Caco-2 (cell line): ENCODE data around the gene MED20. TPM values are rescaled to one million over a fixed set of nuclear protein-coding genes. Genes with fewer than 3 reads are reported as not detected.

Experiments
- BruUV-seq: library from RNA; stranded (reverse); fragments of 400-500 nt; replicated peaks from 2 replicates; lab custom pipeline; 2021; lab: Mats Ljungman, UMichigan
- CTCF ChIA-PET: fragments of 300-600 bp; sonication (Branson Sonifier 250); formaldehyde crosslinking; loops from one replicate; lab custom pipeline; 2022; ENCODE audit warnings: antibody characterized with exemption; lab: Charles Lee
- POLR2A ChIA-PET: fragments of 300-600 bp; sonication (Branson Sonifier 250); formaldehyde crosslinking; loops from one replicate; lab custom pipeline; 2022; ENCODE audit warnings: antibody characterized with exemption; lab: Charles Lee
- DNase-seq, 2 experiments: peaks; one replicate each; pipeline versions ENCODE4 v3.0.0 to v3.0.0-alpha.2; 2020 to 2022
- H3K27me3 ChIP-seq: replicated peaks from 2 replicates; pipeline ENCODE4 v1.6.0; 2011; ENCODE audit warnings: low read length; ENCODE audit not compliant: control insufficient read depth, insufficient read depth
- H3K36me3 ChIP-seq: 2 replicates; pipeline ENCODE4 v1.5.1; 2011; ENCODE audit warnings: low read length; ENCODE audit not compliant: control insufficient read depth, insufficient read depth
- H3K4me1 ChIP-seq: fragments of 250-450 bp; sonication (Bioruptor Pico); 2 replicates; pipeline ENCODE4 v1.5.1; 2020; ENCODE audit warnings: mild to moderate bottlenecking
- H3K4me3 ChIP-seq: 2 replicates; pipeline ENCODE4 v1.5.1; 2011; ENCODE audit warnings: low read depth, mild to moderate bottlenecking, control low read depth, low read length
- H3K9me3 ChIP-seq: fragments of 250-450 bp; sonication (Bioruptor Pico); 2 replicates; pipeline ENCODE4 v1.5.1; 2020; ENCODE audit warnings: mild to moderate bottlenecking, moderate library complexity
- H3K27ac Mint-ChIP-seq: one replicate; pipeline ENCODE4 v1.8.0; 2022; ENCODE audit warnings: mixed read lengths; ENCODE audit not compliant: unreplicated experiment
- H3K27me3 Mint-ChIP-seq: one replicate; pipeline ENCODE4 v1.8.0; 2022; ENCODE audit warnings: mixed read lengths; ENCODE audit not compliant: insufficient read depth, unreplicated experiment
- H3K36me3 Mint-ChIP-seq: one replicate; pipeline ENCODE4 v1.8.0; 2022; ENCODE audit warnings: mild to moderate bottlenecking, mixed read lengths; ENCODE audit not compliant: insufficient read depth, unreplicated experiment
- H3K4me1 Mint-ChIP-seq: one replicate; pipeline ENCODE4 v1.8.0; 2022; ENCODE audit warnings: low read depth, mixed read lengths; ENCODE audit not compliant: unreplicated experiment
- H3K4me3 Mint-ChIP-seq: one replicate; pipeline ENCODE4 v1.8.0; 2022; ENCODE audit warnings: mild to moderate bottlenecking, moderate library complexity, mixed read lengths; ENCODE audit not compliant: unreplicated experiment
- H3K9me3 Mint-ChIP-seq: one replicate; pipeline ENCODE4 v1.8.0; 2022; ENCODE audit warnings: mixed read lengths; ENCODE audit not compliant: unreplicated experiment
- CTCF ChIP-seq, 2 experiments: fragments of 200-600 bp in 1 of 2; IDR thresholded peaks; 1 replicate in 1 of 2; 2 replicates in 1 of 2; pipeline versions ENCODE4 v1.5.1 to v1.8.0; 2011 to 2022; ENCODE audit warnings: antibody characterized with exemption in 1 of 2, control low read depth in 1 of 2, inconsistent platforms in 1 of 2, low read depth in 1 of 2, low read length in 1 of 2, mild to moderate bottlenecking in 1 of 2, moderate library complexity in 1 of 2; ENCODE audit not compliant: insufficient read depth in 1 of 2, severe bottlenecking in 1 of 2, unreplicated experiment in 1 of 2
- intact Hi-C: fragments of 100-400 bp; cut with micrococcal nuclease; formaldehyde crosslinking; loops from one replicate; pipeline ENCODE4 v1.10.0; 2022; ENCODE audit not compliant: unreplicated experiment
- total RNA-seq: library from RNA; stranded (reverse); gene quantifications from 2 replicates; pipeline ENCODE4 v1.2.3, GENCODE V29; 2022

The MED20 gene
- total RNA-seq, 1 experiment from 2014 or later: 43.7 TPM

GRCh38 chr6:41922154-41922553 lies 1.2 kb upstream of the MED20 start:
- Mint-ChIP-seq H3K36me3 (peaks cover 56% of the 10 kb centered on the region), H3K4me1 (peaks cover 19% of the 10 kb centered on the region), H3K4me3 (peak overlapping the region; percentile 88), H3K9me3 (no peaks in the 10 kb centered on the region), H3K27ac (peak overlapping the region; percentile 98), H3K27me3 (no peaks in the 10 kb centered on the region)
- intact Hi-C loops: loop anchor here (5.0 kb wide), 1 partner anchor 75 kb away; no protein-coding TSS in a partner anchor
- POLR2A ChIA-PET: interaction anchor here (1.3 to 2.0 kb wide), 4 partner anchors 27 to 221 kb away, joined by 4 to 17 read pairs (median 8); partner anchors contain the start of genes C6orf132, TOMM6 and USP49
- no TSS peak for BruUV-seq
- CTCF ChIA-PET: interaction anchor here (1.3 to 2.2 kb wide), 4 partner anchors 14 to 129 kb away, joined by 6 to 23 read pairs (median 10); partner anchors contain the start of genes TAF8 and USP49
- H3K4me3 ChIP-seq: peak overlapping the region; percentile 98
- H3K4me1 ChIP-seq: peaks cover 9% of the 10 kb centered on the region; the same call in 1 of the 2 replicates
- TF ChIP-seq CTCF (IDR thresholded peaks at IDR 0.05; ENCODE audit: insufficient read depth in 1 of 2, low read depth in 1 of 2, low read length in 1 of 2, severe bottlenecking in 1 of 2, unreplicated experiment in 1 of 2): no peak
- no peak for DNase-seq
- no peaks in the 10 kb centered on the region for H3K9me3 ChIP-seq
- H3K36me3 ChIP-seq: peaks cover 3% of the 10 kb centered on the region
- no peaks in the 10 kb centered on the region for H3K27me3 ChIP-seq

GRCh38 chr6:41921712-41921998 lies 716 bp upstream of the MED20 start:
- Mint-ChIP-seq H3K4me3 (peak overlapping the region; percentile 88), H3K4me1 (peaks cover 19% of the 10 kb centered on the region), H3K36me3 (peaks cover 53% of the 10 kb centered on the region), H3K9me3 (no peaks in the 10 kb centered on the region), H3K27ac (peak overlapping the region; percentile 98), H3K27me3 (no peaks in the 10 kb centered on the region)
- H3K36me3 ChIP-seq: peaks cover 4% of the 10 kb centered on the region
- ChIA-PET CTCF (interaction anchor here (0.8 to 2.2 kb wide), 15 partner anchors 11 to 642 kb away, joined by 3 to 23 read pairs (median 5); partner anchors contain the start of genes TAF8, TOMM6, UBR2 and USP49), POLR2A (interaction anchor here (1.0 to 2.0 kb wide), 8 partner anchors 14 to 221 kb away, joined by 4 to 26 read pairs (median 8); partner anchors contain the start of genes C6orf132, CCND3, FRS3 and TOMM6)
- intact Hi-C loops: loop anchor here (1.0 to 5.0 kb wide), 7 partner anchors 15 to 135 kb away; partner anchors contain the start of genes CCND3, TOMM6 and USP49
- no peaks in the 10 kb centered on the region for H3K9me3 ChIP-seq
- peaks cover 9% of the 10 kb centered on the region; the same call in 1 of the 2 replicates for H3K4me1 ChIP-seq
- BruUV-seq: no TSS peak
- no peak for DNase-seq
- TF ChIP-seq CTCF (IDR thresholded peaks at IDR 0.05; ENCODE audit: insufficient read depth in 1 of 2, low read depth in 1 of 2, low read length in 1 of 2, severe bottlenecking in 1 of 2, unreplicated experiment in 1 of 2): no peak
- peak overlapping the region; percentile 98 for H3K4me3 ChIP-seq
- no peaks in the 10 kb centered on the region for H3K27me3 ChIP-seq

GRCh38 chr6:41917528-41917927 lies 3.4 kb downstream of the MED20 start:
- no peaks in the 10 kb centered on the region for H3K27me3 ChIP-seq
- intact Hi-C loops: no loop called here
- H3K27ac Mint-ChIP-seq: peak overlapping the region; percentile 45
- H3K36me3 ChIP-seq: peaks cover 1% of the 10 kb centered on the region; the same call in 1 of the 2 replicates
- DNase-seq: no peak
- no peaks in the 10 kb centered on the region for H3K27me3 Mint-ChIP-seq
- no peak overlapping the region for H3K4me3 Mint-ChIP-seq
- H3K4me1 ChIP-seq: peaks cover 5% of the 10 kb centered on the region; the same call in 1 of the 2 replicates
- CTCF ChIA-PET: no interaction called here
- H3K4me3 ChIP-seq: no peak overlapping the region
- POLR2A ChIA-PET: no interaction called here
- no TSS peak for BruUV-seq
- no peak for TF ChIP-seq CTCF (IDR thresholded peaks at IDR 0.05; ENCODE audit: insufficient read depth in 1 of 2, low read depth in 1 of 2, low read length in 1 of 2, severe bottlenecking in 1 of 2, unreplicated experiment in 1 of 2)
- no peaks in the 10 kb centered on the region for H3K9me3 Mint-ChIP-seq
- no peaks in the 10 kb centered on the region for H3K9me3 ChIP-seq
- peaks cover 8% of the 10 kb centered on the region for H3K4me1 Mint-ChIP-seq
- peaks cover 48% of the 10 kb centered on the region for H3K36me3 Mint-ChIP-seq
